ENCODE measurements around the gene LRPPRC. TPM values are rescaled to one million over a fixed set of nuclear protein-coding genes. Genes with fewer than 3 reads are reported as not detected.

Gene LRPPRC
- total and polyA plus RNA-seq, 9 of the 15 experiments (the other 6 are each of a cell fraction or from before 2014, with no cell fraction given): 41.5 to 214 (median 138) TPM

- no peak for TF ChIP-seq AFF1 (IDR thresholded peaks at IDR 0.05; ENCODE audit: low read depth in 1 of 2, partially characterized antibody in 2 of 2)
- TF ChIP-seq POLR3A (IDR thresholded peaks at IDR 0.05; ENCODE audit: borderline replicate concordance, extremely low read depth, insufficient read depth, insufficient read length): no peak
Observed at GRCh38 chr2:43884689-43885088, 111.1 kb downstream of the LRPPRC start (continued).

GRCh38 chr2:43882312-43882711 lies 113.5 kb downstream of the LRPPRC start:
- Histone ChIP-seq H3K9me1 (ENCODE audit: control insufficient read depth, insufficient read depth, low read length) (no peaks in the 10 kb centered on the region), H3K79me2 (ENCODE audit: control insufficient read depth, insufficient read depth, low read length) (no peaks in the 10 kb centered on the region), H2AFZ (ENCODE audit: low read depth, low read length) (no peak overlapping the region), H3K9me3 (replicated peaks; ENCODE audit: control insufficient read depth, insufficient read depth, low read depth, low read length) (no peaks in the 10 kb centered on the region), H3K4me3 (no peak overlapping the region), H3K36me3 (ENCODE audit: control insufficient read depth, insufficient read depth, low read length) (peaks cover 9% of the 10 kb centered on the region; the same call in 2 of the 3 replicates), H3K4me1 (replicated peaks in 1 of 2; ENCODE audit: control insufficient read depth in 2 of 2, insufficient read depth in 2 of 2, low read length in 2 of 2) (no peaks in the 10 kb centered on the region), H3K27me3 (ENCODE audit: control insufficient read depth in 2 of 2, insufficient read depth in 2 of 2, low read length in 2 of 2) (peaks cover 0 to 10% of the 10 kb centered on the region in 2 experiments; a peak in 2 of 5 replicates), H3K4me2 (ENCODE audit: insufficient read depth, low read length) (no peak overlapping the region), H4K20me1 (replicated peaks; ENCODE audit: control insufficient read depth, insufficient read depth, low read length) (peaks cover 4% of the 10 kb centered on the region; the same call in 1 of the 2 replicates), H3K27ac (ENCODE audit: extremely low read depth, low read depth, low read length) (no peak overlapping the region), H3K9ac (ENCODE audit: insufficient read depth in 1 of 2, low read depth in 2 of 2, low read length in 2 of 2) (no peak overlapping the region)
- ChIA-PET POLR2A (no interaction called here), CTCF (ENCODE audit: low intra/inter-chr PET ratio) (no interaction called here)
- intact Hi-C loops (cut with micrococcal nuclease): no loop called here
- DNase-seq (ENCODE audit: extremely low read depth in 1 of 4, low spot score in 3 of 4) (peak in 2 of 4 experiments; percentile 1 to 2), ATAC-seq (no peak), FAIRE-seq (no peak)
- BruUV-seq (replicated peaks): no TSS peak
- WGBS (ENCODE audit: insufficient coverage, low coverage, missing lambda C conversion rate): 55% methylated on average over 4 of the region's 4 CpGs
- in situ Hi-C loops (cut with MboI): no loop called here
- TF ChIP-seq DEAF1 (CRISPR knock-in tag; IDR thresholded peaks at IDR 0.05): no peak
- no peak for TF ChIP-seq TARDBP (IDR thresholded peaks at IDR 0.05)
- no peak for TF ChIP-seq TRIM24 (IDR thresholded peaks at IDR 0.05)
- TF ChIP-seq FOXM1 (IDR thresholded peaks at IDR 0.05; ENCODE audit: low read depth): no peak
- no peak for TF ChIP-seq FOXM1 (CRISPR knock-in tag; IDR thresholded peaks at IDR 0.05; ENCODE audit: low read depth)
- TF ChIP-seq ZNF77 (CRISPR knock-in tag; IDR thresholded peaks at IDR 0.05): no peak
- no peak for TF ChIP-seq BCL6 (CRISPR knock-in tag; IDR thresholded peaks at IDR 0.05)
- TF ChIP-seq NFIC (IDR thresholded peaks at IDR 0.05): no peak
- TF ChIP-seq, protein P1, sequence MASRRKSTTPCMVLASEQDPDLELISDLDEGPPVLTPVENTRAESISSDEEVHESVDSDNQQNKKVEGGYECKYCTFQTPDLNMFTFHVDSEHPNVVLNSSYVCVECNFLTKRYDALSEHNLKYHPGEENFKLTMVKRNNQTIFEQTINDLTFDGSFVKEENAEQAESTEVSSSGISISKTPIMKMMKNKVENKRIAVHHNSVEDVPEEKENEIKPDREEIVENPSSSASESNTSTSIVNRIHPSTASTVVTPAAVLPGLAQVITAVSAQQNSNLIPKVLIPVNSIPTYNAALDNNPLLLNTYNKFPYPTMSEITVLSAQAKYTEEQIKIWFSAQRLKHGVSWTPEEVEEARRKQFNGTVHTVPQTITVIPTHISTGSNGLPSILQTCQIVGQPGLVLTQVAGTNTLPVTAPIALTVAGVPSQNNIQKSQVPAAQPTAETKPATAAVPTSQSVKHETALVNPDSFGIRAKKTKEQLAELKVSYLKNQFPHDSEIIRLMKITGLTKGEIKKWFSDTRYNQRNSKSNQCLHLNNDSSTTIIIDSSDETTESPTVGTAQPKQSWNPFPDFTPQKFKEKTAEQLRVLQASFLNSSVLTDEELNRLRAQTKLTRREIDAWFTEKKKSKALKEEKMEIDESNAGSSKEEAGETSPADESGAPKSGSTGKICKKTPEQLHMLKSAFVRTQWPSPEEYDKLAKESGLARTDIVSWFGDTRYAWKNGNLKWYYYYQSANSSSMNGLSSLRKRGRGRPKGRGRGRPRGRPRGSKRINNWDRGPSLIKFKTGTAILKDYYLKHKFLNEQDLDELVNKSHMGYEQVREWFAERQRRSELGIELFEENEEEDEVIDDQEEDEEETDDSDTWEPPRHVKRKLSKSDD (conservative IDR thresholded peaks at IDR 0.05; ENCODE audit: low read length): no peak
- no peak for TF ChIP-seq U2AF1 (optimal IDR thresholded peaks at IDR 0.05; ENCODE audit: low read depth, low read length)
- TF ChIP-seq, protein P2, sequence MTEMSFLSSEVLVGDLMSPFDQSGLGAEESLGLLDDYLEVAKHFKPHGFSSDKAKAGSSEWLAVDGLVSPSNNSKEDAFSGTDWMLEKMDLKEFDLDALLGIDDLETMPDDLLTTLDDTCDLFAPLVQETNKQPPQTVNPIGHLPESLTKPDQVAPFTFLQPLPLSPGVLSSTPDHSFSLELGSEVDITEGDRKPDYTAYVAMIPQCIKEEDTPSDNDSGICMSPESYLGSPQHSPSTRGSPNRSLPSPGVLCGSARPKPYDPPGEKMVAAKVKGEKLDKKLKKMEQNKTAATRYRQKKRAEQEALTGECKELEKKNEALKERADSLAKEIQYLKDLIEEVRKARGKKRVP (CRISPR knock-in tag; IDR thresholded peaks at IDR 0.05): no peak

All from K562 (cell line).